GM18519 (cell line): ENCODE measurements around the gene GCM1.

Source experiments
- ATAC-seq: cut with Tn5 transposase; IDR thresholded peaks from one replicate; pipeline ENCODE4 v1.9.1; 2021; ENCODE audit warnings: mild to moderate bottlenecking, moderate library complexity; ENCODE audit not compliant: unreplicated experiment, low FRiP score

The GCM1 gene

GRCh38 chr6:53111865-53112264 is 36.8 kb downstream of the GCM1 start:
- no peak for ATAC-seq

DNA sequence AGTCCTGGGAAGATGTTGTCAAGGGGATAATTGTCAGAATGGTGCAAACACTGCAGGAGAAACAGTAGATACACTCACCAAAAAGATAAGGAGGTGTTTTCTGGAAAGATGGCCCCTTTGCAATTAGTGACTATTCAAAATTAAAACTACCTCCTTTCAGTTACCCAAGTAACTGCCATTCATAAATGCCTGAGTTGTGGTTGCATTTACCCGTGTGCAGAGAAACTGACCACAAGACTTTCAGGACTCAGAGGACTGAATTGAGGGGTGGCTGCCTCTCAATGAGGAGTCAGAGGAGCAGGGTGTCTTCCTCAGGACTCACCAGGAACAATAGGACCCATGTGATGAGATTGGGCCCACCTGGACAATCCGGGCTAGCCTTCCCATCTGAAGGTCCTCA is 39.0 kb downstream of the GCM1 start:
- ATAC-seq: peak; percentile 54

- no peak for ATAC-seq
These were observed 41.5 kb downstream of the GCM1 start for GRCh38 chr6:53107091-53107490.

GRCh38 chr6:53104916-53105315 is 43.7 kb downstream of the GCM1 start:
- ATAC-seq: no peak

GRCh38 chr6:53103993-53104675 is 44.5 kb downstream of the GCM1 start:
- no peak for ATAC-seq

GRCh38 chr6:53101006-53101405 is 47.6 kb downstream of the GCM1 start:
- no peak for ATAC-seq

GRCh38 chr6:53100561-53100960 is 48.1 kb downstream of the GCM1 start:
- ATAC-seq: no peak

DNA sequence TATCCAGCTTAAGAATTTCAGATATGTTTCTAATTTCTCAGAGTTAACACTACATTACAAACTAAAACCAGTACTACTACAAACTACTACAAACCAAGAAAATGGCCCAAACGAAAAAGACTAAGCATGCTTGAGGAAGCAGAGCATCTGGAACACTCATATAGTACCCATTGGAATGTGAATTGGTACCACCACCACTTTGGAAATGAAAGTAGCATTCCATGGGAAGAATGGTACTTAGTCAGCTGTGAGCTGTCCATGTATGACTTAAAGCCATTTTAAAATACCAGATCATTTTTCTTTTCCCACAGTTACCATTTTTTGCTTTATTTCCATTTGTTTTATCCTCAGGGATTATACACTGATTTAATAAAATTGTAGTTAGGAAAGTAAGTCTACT is 52.9 kb downstream of the GCM1 start:
- ATAC-seq: no peak

GRCh38 chr6:53095270-53095669 is 53.4 kb downstream of the GCM1 start:
- ATAC-seq: no peak

DNA sequence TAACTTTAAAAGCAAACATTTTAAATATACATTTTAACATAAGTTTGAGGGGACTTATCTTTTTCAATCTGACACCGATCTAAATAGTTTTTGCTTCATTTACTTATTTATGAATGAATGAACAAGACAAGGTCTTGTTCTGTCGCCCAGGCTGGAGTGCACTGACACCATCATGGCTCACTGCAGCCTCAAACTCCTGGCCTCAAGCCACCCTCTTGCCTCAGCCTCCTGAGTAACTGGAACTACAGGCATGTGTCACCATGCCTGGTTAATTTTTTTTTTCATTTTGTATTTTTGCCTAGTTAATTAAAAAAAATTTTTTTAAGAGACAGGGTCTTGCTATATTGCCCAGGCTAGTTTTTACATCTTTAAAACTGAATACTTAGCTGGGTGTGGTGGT is 58.1 kb downstream of the GCM1 start:
- no peak for ATAC-seq

- no peak for ATAC-seq
These were observed 58.7 kb downstream of the GCM1 start for GRCh38 chr6:53089948-53090347.

DNA sequence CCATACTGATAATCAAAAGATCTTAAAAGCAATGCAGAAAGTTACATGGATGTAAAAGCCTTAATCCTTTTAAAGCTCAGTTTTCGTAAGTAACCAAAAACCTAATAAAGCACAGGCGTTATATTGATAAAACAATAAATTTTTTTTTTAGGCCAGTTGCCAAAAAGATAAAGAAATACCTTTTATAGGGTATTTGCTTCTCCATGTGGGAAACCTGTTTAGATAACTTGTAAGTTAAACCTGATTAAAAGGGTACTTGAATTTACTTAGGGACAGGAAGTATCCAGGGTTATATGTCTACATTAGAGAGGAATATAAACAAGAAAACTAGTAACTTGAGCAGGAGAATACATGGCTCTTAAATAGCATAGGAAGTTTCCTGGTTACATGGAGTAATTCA is 62.3 kb downstream of the GCM1 start:
- no peak for ATAC-seq

- ATAC-seq: no peak
These were observed 67.8 kb downstream of the GCM1 start for GRCh38 chr6:53080813-53081212.
